GF-D8 (cell line): ENCODE results near the gene DOCK4.
A peak's percentile ranks its signal among the peaks of the same experiment; 100 is the strongest.

Experiments used
- DNase-seq: peaks from one replicate; lab custom pipeline; 2025; lab: John Stamatoyannopoulos, UW

The DOCK4 gene

DNA sequence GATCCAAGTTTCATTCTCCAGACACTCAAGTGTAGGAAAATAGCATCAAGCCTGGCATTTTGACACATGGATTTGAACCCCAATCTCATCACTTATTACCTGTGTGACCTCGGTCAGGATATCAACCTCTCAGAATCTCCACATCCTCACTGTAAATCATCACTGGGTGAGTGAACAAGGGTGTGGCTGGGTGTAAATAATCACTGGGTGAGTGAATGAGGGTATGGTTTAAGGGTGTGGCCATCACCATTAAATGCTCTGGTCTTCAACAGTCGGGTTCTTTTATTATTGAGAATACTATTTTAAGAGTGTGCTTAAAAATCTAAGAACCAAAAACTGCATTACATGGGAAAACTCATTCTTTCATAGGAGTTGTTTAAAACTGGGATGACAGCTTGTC, 200.1 kb downstream of the DOCK4 start:
- DNase-seq: no peak

DNA sequence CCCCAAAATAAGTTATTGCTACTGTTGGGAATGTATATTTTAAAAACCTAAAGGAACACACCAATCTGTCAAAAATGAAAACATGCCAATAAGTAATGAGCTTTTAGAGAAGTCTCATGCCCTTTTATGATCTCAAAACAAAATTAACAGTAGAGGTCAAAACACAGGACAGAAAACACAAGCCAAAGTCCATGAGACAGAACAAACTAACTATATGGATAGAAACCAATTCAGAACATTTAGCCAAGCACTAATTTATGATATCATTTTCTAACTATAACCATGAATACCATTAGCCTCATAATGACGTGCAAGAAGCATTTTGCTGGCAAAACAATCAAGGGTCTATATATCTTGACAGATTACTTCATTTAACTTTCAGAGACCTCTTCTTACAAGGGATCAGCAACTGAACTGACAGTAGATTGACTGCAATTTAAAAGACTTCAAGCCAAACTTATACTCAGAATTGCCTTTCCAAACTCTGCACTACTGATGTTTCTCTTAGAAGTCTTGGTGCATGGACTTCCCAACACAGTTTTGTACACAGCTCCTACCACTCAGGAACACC, 200.9 kb downstream of the DOCK4 start:
- DNase-seq: no peak

DNA sequence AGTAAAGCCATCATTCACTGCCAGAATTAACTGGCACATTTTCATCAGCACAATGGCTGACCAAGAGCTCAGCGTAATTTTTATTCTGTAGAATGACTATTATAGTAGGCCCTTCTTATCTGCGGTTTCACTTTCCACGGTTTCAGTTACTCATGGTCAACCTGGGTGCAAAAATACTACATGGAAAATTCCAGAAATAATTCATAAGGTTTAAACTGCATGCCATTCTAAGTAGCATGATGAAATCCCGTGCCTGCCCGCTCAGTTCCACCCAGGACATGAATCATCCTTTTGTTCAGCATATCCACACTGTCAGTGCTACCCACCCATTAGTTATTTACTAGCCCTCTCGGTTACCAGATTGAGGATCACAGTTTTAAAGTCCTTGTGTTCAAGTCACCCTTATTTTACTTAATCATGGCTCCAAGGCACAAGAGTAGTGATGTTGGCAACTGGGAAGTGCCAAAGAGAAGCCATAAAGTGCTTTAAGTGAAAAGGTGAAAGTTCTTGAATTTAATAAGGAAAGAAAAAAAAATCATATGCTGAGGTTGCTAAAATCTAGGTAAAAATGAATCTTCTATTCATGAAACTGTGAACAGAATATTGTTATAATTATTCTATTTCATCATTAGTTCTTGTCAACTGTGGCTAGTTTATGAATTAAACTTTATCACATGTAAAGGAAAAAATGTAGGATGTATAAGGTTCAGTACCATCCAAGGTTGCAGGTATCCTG, 204.9 kb downstream of the DOCK4 start:
- no peak for DNase-seq

DNA sequence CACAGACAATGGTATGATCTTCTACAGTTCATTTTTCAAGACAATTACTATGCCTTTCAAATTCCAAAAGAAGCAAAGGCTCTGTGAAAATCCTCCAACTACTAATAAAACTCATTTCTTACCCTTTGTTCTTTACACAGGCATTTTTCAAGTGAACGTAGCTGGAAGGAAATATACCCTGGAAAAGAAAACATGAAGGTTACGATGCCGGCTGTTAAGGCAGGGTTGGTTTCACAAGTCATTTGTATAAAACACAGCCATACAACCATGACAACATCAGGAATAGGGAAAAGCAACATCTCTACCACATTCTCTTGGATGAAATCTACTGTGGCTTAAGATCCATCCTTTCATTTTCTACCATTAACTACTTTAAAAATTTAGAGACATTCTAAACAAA, 207.9 kb downstream of the DOCK4 start:
- no peak for DNase-seq

DNA sequence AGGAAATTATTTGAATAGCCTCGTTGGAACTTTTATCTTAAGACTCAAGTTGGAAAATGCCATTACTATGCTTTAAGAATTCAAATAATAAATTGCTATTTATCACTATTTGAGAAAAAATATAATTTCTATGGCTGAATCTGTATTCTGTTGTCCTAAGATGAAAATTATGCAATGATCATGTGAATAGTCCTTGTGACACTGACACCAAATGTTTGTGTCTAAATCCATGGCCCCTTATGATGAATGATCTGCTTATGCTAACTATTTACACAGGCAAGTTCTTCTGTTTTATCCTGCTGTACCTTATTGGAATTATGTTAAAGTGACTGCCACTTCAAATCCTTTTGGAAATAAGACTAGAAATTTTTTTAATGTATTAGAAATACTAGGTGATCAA, 208.7 kb downstream of the DOCK4 start:
- no peak for DNase-seq

DNA sequence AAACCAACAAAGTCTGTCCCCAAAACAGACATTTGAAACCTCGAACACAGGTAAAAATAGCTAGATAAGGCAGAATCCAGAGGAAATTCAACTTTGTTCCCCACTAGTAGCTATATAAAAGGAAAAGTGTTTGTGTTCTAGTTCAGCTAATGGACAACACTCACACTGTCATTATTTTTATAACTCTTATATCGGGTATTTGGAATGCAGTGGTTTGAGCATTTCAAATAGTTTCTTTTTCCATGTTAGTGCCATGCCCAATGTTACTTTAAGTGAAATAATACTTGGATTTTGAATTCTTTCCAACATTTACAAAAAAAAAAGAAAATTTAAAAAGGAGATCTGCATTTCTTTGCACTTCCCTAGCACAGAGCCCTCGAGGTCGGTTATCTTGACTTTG, 213.6 kb downstream of the DOCK4 start:
- DNase-seq: no peak

DNA sequence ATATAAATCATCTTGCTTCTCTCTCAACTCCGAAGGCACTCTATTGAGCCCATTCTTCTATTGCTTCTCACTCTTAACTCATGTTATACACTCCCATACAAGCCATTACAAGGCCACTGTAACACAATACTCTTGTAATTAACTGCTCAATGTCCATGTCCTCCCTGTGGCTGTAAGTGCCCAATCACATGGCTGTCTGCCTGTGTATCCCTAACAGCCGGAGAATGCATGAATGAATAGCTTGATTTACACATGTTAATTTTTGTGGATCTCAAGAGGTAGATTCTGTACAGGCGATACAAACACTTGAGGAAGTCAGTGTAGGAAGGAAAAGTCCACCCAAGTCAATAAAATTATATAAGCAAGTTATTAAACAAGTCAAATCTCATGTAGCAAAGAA, 215.6 kb downstream of the DOCK4 start:
- no peak for DNase-seq

DNA sequence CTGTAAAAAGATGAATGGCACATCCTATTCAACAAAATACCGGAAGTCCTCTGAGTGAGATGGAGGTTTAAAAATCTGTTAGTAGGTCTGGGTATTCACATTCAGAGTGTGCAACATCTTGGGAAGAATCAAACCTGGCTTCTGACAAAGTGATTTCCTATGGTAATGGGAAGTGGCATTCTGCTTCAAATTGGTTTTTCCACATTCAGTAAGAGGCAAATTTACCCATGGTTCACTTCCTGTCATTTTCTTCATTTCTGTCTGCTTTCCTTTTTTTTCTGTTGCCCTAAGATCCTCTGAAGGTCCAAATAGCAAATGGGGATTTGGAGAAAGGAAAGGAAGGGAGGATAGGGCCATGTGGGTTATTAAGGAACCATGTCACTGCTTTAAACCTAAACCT, 218.3 kb downstream of the DOCK4 start:
- DNase-seq: no peak

DNA sequence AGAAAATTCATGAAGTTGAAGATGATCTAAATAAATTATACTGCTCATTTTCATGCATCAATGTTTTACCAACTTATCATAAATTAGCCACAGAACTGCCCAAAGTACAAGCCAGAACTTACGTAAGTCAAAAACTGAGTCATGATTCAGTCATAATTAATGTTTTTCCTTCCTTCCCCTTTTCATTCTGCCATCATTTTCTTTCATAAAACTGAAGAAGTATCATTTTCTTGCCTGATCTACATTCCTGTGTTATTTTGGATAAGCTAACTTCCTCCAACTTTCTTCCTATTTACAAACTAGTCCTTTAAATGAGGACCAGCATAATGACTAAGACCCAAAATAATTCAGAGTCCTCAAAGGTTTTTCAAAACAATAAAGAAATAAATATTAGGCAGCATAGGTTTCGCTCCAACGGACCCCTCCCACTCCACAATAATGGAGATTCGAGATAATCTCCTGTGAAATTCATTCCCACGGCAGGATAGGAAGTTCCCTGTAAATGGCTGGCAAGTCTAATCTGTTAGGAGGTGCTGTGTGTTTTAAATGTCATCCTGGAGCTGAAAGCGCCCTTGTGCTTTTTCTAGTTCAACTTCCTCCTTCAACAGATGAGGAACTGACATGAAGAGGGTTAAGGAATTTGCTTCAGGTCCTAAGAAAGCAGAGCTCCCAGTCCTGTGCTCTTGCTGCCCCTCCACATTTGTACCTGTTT, 218.9 kb downstream of the DOCK4 start:
- DNase-seq: peak; percentile 36

DNA sequence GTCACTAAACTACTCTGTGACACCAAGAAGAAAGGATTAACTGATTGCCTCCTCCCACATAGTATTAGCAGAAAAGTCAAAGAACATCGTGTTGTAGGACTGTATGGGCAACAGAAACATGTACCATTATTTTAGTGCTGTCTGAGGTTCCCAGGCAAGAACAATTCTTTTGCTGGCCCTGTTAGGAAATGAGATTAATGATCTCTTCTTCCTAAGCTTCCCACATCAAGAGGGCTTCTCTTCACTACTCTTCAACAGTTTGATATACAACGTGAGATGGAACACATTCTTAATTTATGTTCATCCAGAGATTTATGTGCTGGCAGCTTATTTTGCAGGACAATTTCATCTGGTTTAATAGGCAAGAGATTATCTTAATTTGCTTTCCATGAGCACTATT, 219.6 kb downstream of the DOCK4 start:
- DNase-seq: no peak

DNA sequence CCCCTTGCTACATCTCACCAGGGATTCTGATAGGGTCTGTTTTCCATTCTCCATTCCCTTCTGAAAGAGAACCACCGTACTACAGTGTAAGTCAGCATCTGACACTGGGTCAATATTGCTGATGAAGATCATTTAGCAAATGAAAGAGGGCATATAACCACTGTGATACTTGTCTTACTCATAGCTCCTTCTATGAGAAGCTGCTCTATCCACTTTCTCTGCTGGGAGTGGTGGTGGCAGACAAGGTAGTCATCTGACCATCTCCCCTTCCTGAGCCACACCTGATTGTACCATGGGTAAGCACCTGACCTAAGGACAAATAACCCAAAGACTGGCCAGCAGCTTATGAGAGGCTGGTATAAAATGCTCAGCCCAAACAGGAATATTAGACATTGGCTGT, 220.4 kb downstream of the DOCK4 start:
- DNase-seq: no peak

DNA sequence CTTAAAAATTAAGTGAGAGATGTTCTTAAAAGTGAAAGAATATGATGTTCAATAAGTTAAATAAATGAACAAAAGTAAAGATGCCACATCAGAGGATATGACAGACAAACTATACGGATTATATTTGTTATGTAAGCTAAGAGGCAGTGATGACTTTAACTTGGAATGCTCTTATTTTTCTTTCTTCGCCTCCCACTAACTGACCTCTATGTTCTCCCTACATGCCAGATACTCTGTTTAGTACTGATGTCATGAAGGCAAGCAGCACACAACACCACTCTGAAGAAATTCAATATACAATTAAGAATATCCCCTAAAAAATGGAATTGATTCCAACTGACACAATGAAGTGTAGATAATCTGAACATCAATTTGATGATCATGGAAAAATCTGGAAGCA, 223.4 kb downstream of the DOCK4 start:
- DNase-seq: no peak

DNA sequence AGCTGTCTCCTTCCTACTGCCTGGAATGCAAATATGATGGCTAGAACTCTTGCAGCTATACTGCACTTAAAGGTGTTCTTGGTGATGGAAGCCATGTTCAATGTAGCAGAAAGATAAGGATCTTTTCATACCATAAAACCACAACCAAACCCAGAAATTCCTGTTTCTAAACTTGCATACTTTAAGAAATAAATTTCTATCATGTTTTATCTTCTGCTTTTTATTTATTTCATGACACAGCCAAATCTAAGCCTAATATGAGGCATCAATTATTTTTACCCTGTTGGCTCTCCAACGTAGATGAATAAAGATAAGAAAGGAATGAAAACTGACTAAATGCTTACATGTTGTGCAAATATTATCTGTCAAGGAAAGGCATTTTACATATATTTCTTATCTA, 224.1 kb downstream of the DOCK4 start:
- no peak for DNase-seq

DNA sequence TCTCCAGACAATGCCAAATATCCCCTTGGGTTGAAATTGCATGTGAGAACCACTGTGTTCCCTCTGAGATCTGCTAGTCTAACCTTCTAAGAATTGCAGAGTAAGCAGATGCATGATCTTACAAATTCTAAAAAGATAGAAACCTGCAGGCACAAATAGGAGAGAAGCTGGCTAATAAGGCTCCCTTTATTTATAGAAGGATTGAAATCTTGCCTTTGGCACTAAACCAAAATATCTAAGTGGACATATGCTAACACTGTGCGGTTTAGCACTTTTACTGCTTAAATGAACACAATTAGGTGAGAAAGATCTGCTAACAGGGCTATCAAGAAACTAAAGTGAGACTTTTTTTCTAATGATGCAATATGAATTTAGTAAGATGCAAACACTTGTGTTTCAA, 225.5 kb downstream of the DOCK4 start:
- no peak for DNase-seq

DNA sequence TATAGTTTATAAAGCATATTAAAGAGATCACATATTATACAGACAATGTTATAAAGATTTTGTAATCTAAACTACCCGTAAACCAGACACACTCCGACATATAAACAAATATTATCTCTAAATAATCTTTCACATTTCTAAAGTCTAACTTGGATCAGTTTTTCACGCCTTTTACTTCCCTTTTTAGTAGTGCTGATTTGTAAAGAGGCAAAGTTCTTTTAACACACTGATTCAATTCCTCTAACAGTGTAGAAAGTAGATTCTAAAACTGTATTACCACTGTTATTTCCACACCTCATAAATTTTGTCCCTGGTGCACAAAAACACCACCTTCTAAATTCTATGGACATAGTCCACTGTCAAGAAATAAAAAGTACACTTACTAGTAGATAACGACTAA, 230.9 kb downstream of the DOCK4 start:
- DNase-seq: no peak

DNA sequence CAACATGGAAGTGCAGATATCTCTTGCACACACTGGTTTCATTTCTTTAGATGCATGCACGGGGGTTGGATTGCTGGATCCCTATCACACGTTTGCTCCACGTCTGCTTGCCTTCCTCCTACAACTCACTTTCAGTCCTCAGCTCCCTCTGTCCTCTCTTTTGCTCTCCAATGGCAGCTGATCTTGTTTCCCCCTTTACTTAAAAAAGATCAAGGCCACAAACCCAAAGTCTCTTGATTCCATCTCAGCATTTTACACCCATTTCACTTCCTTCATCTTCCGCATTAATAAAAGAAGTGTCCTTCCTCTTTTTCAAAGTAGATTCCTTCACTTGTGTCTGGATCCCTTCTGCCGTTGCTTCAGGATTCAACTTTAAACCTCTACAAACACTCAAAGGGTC, 245.2 kb downstream of the DOCK4 start:
- DNase-seq: no peak

DNA sequence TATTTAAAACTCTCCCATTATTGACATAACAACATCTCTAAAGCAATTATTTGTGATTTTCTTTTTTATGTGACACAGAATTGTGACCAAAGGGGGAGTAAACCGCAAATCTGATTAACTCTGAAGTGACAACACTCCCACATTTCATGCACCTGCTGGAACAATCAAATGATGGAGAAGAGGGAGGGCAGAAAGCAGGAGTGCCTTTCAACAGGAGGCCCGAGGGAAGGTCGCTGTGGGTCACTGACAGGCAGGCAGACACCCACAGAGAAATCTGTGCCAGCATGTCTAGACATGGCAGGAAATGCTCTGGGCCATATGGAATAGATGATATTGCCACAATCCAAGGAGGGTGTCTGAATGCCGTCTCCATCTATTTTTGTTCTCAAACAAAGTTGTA, 247.3 kb downstream of the DOCK4 start:
- DNase-seq: no peak

DNA sequence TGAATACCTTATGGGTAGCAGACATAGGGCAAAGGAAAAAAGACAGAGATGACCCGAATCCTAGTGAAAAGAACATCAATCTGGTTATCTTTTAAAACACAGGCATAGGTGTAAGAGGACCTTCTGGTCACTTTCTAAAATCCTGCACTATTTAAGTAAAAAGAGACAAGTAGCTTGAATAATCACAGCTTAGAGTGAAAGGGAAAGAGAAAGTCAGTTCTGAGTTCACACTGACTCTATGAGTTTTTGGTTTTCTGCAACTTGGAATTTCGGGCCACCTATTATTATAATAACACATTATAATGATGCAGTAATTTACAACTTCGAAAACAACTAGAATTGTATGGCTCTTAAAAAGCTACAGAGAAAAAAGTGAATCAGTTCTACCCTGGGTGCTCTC, 247.8 kb downstream of the DOCK4 start:
- DNase-seq: no peak

DNA sequence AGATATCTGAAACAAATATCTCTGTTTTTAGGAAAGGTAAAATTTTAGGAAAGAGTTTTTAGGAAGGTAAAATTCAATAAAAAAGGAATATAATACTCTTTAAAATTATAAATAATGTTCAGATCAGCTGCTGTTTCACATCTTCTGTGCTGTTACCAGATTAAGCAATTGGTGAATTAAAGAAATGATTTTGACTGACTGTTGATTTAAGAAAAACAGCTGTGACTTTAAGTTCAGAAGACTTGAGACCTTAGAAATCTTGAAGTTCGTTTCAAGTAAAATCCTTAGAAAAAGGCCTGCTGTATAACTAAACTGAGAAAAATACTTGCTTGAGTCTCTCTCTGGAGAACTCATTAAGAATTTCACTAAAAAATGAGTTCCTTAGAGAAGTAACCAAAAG, 250.6 kb downstream of the DOCK4 start:
- no peak for DNase-seq

DNA sequence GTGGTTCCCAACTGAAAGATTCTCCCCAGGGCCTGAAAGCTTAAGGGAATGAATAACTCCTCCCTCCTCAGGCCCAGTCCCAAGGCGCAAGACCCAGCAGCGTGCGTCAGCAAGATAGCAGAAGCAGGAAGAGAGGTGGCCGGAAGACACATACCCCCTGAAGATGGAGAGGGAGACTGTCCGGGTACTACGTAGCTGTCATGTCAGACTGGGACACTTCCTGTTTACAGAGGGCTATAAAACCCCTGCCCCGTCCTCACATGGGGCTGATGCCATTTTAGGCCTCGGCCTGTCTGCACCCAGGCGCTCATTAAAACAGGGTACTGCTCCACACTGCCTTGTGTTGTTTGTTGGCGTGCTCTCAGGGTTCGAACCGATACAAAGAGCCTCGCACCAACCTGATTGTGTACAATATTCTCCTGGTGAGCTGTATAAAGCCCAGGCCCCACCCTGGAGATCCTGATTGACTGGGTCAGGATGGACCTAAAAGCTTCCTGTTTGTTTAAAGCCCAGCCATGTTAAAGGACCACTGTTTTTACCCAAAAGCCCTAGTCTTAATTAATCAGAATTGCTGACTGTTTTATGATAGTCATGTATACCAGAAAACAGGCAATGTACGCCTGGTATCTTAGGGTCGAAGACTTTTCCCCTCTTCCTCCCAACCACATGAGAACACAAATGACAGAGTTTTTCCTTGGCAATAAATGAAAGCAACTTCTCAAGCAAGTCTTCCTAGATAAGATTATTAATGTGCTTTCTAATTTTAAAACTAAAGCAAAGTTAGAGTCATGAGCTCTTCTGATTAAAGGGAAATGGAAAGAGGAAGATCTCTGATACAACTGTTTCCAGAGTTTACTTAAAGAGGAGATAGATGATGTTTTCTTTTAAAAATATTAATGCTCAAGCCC, 251.5 kb downstream of the DOCK4 start:
- DNase-seq: no peak

DNA sequence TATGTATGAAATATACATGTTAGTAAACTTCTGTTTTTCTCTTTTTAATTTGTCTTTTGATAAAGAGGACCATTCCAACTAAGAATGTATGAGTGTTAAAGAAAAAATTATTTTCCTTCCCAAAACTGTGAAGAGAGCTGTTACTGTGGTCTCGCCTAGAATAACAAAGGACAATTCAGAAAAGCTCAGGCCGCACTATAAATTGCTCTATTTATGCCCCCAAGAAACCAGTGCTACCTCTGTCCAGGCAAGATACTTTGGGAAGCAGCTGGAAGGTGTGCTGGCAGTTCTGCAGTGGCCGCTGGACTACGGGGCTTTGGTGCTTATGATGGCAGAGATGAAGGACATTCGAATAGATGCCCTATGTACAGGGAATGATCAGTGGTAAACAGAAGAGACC, 252.1 kb downstream of the DOCK4 start:
- no peak for DNase-seq

DNA sequence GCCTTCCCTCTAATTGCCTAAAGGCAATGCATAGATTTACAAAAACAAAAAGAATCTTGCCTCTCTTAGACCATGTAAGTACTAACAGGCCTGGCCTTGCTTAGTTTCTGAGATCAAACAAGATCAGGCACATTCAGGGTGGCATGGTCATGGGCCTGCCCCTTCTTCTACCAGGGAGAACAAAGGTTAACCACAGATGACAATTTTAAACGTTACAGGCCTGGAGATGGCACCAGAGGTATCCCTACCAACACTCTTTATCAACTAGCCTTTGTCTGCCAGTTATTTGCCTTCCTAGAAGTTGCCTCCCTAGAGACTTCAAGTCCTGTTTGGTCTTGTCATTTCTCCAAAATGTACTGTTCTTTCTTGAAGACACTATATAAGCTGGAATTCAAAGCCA, 252.6 kb downstream of the DOCK4 start:
- DNase-seq: no peak

DNA sequence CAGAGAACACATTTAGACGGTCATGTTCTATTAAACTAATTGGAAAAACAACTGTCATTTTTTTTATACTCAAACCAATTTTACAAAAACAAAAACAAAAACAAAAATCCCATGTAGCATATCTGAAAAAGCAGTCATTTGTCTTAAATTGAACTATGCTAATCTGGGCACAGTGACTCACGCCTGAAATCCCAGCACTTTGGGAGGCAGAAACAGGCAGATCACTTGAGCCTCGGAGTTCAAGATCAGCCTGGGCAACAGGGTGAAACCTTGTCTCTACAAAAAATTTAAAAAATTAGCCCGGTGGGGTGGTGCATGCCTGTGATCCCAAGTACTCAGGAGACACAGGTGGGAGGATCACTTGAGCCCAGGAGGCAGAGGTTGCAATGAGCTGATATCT, 253.4 kb downstream of the DOCK4 start:
- DNase-seq: no peak
